Spleen (tissue), 7 donors: ENCODE measurements around the gene CENPP.

Source experiments
- POLR2AphosphoS5 ChIP-seq, 3 donors: sonication (generic); formaldehyde crosslinking; IDR thresholded peaks; one replicate each; pipeline ENCODE4 v1.5.1; 2017; ENCODE audit warnings: antibody characterized with exemption in 3 of 3
- TF ChIP-seq, protein P1 (sequence below), 11 experiments: fragments of 200-600 bp in 7 of 11; fragments of 450-650 bp in 4 of 11; sonication (generic) in 4 of 11; IDR thresholded peaks in 8 of 11; conservative IDR thresholded peaks in 3 of 11; 1 replicate in 7 of 11; 2 replicates in 4 of 11; pipeline versions ENCODE4 v1.4.0 to v1.8.0; 2016 to 2021; ENCODE audit warnings: antibody characterized with exemption in 11 of 11, inconsistent platforms in 4 of 11, mild to moderate bottlenecking in 1 of 11
- donor health status: DM: no; HTN: no; CAD: no; lungs with moderate emphysema.
- donor health status: DM: no; HTN: no; CAD: no.
- donor health status: DM: no; HTN: no; CAD: no.

DNA sequence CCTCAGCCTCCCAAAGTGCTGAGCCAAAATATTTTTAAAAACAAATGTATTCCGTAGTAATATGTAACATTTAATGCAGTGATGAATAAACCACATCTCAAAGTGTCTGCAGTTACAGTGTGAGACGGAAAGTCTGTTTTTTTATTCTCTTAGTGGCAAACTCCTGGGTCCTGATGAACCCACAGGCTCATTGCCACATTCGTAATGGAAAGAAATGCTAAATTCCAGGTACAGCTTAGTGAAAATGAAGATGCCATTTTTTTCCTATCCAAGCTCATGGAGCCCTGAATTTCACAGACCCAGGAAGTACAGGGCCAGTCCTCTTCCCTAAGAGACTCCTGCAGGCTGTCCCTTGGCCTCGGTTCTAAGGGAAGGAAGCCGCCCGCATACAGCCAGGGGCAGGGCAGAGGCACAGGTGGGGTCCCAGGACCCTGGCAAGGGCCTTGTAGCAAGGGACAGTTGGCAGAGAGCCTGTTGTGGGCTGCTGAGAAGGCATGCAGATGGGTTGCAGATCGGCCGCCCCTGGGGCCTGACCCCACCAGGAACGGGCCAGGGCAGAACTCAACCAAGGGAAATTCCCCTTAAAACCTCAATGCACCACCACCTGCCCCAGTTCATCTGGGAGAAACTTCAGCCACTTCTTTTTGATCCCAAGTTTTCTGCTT, 308.0 kb downstream of the CENPP start:
- TF ChIP-seq, protein P1, sequence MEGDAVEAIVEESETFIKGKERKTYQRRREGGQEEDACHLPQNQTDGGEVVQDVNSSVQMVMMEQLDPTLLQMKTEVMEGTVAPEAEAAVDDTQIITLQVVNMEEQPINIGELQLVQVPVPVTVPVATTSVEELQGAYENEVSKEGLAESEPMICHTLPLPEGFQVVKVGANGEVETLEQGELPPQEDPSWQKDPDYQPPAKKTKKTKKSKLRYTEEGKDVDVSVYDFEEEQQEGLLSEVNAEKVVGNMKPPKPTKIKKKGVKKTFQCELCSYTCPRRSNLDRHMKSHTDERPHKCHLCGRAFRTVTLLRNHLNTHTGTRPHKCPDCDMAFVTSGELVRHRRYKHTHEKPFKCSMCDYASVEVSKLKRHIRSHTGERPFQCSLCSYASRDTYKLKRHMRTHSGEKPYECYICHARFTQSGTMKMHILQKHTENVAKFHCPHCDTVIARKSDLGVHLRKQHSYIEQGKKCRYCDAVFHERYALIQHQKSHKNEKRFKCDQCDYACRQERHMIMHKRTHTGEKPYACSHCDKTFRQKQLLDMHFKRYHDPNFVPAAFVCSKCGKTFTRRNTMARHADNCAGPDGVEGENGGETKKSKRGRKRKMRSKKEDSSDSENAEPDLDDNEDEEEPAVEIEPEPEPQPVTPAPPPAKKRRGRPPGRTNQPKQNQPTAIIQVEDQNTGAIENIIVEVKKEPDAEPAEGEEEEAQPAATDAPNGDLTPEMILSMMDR (IDR thresholded peaks at IDR 0.05 in 8 of 11, conservative IDR thresholded peaks at IDR 0.05 in 3 of 11): no peak
- TF ChIP-seq POLR2AphosphoS5 (IDR thresholded peaks at IDR 0.05): no peak
